GM18909 (cell line): ENCODE results near the gene THSD4.
"Not testable (repeated sequence)": the region's sequence is repeated elsewhere in the genome, so short reads cannot be mapped to it uniquely, and the experiment has no call there.

Experiments used
- ATAC-seq: cut with Tn5 transposase; IDR thresholded peaks from one replicate; pipeline ENCODE4 v1.9.1; 2021; ENCODE audit warnings: mild to moderate bottlenecking; ENCODE audit not compliant: unreplicated experiment, poor library complexity

The THSD4 gene

GRCh38 chr15:71143373-71144310 is 28.4 kb downstream of the THSD4 start:
- no peak for ATAC-seq

- no peak for ATAC-seq
These were observed 30.4 kb downstream of the THSD4 start for GRCh38 chr15:71145648-71146047.

GRCh38 chr15:71146580-71146982 is 31.3 kb downstream of the THSD4 start:
- ATAC-seq: no peak

- no peak for ATAC-seq
These were observed 32.8 kb downstream of the THSD4 start for GRCh38 chr15:71148048-71148447.

GRCh38 chr15:71149646-71150557 is 34.6 kb downstream of the THSD4 start:
- ATAC-seq: no peak

GRCh38 chr15:71151081-71151480 is 35.8 kb downstream of the THSD4 start:
- no peak for ATAC-seq

- ATAC-seq: no peak
These were observed 37.3 kb downstream of the THSD4 start for GRCh38 chr15:71152542-71152941.

GRCh38 chr15:71153823-71154524 is 38.7 kb downstream of the THSD4 start:
- ATAC-seq: no peak

- ATAC-seq: no peak
These were observed 39.4 kb downstream of the THSD4 start for GRCh38 chr15:71154607-71155200.

- ATAC-seq: no peak
These were observed 40.3 kb downstream of the THSD4 start for GRCh38 chr15:71155534-71155933.

- ATAC-seq: no peak
These were observed 45.7 kb downstream of the THSD4 start for GRCh38 chr15:71160976-71161375.

GRCh38 chr15:71162309-71162708 is 47.0 kb downstream of the THSD4 start:
- no peak for ATAC-seq

- not testable (repeated sequence) for ATAC-seq
These were observed 49.3 kb downstream of the THSD4 start for GRCh38 chr15:71164606-71165005.

- no peak for ATAC-seq
These were observed 52.3 kb downstream of the THSD4 start for GRCh38 chr15:71167445-71168165.

- ATAC-seq: no peak
These were observed 53.0 kb downstream of the THSD4 start for GRCh38 chr15:71168166-71168834.

- no peak for ATAC-seq
These were observed 54.9 kb downstream of the THSD4 start for GRCh38 chr15:71170163-71170562.

GRCh38 chr15:71171195-71171594 is 55.9 kb downstream of the THSD4 start:
- ATAC-seq: no peak

GRCh38 chr15:71174360-71174759 is 59.1 kb downstream of the THSD4 start:
- ATAC-seq: not testable (repeated sequence)
